Pulmonary artery endothelial cell (primary cell): ENCODE data around the gene YBEY. TPM values are rescaled to one million over a fixed set of nuclear protein-coding genes. Genes with fewer than 3 reads are reported as not detected.
"Not testable (repeated sequence)": the region's sequence is repeated elsewhere in the genome, so short reads cannot be mapped to it uniquely, and the experiment has no call there.

ENCODE experiments used
- DNase-seq: peaks from one replicate; pipeline ENCODE4 v3.0.0-alpha.2; 2011; ENCODE audit warnings: low read depth, low spot score
- total RNA-seq: library from RNA; depleted of rRNA; stranded (reverse); fragments of >200 nt; gene quantifications from 2 replicates; pipeline ENCODE4 v1.2.3, GENCODE V29; 2014

Gene YBEY, protein sequence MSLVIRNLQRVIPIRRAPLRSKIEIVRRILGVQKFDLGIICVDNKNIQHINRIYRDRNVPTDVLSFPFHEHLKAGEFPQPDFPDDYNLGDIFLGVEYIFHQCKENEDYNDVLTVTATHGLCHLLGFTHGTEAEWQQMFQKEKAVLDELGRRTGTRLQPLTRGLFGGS
- 8.3 and 8.7 TPM in 2 replicates for total RNA-seq

DNA sequence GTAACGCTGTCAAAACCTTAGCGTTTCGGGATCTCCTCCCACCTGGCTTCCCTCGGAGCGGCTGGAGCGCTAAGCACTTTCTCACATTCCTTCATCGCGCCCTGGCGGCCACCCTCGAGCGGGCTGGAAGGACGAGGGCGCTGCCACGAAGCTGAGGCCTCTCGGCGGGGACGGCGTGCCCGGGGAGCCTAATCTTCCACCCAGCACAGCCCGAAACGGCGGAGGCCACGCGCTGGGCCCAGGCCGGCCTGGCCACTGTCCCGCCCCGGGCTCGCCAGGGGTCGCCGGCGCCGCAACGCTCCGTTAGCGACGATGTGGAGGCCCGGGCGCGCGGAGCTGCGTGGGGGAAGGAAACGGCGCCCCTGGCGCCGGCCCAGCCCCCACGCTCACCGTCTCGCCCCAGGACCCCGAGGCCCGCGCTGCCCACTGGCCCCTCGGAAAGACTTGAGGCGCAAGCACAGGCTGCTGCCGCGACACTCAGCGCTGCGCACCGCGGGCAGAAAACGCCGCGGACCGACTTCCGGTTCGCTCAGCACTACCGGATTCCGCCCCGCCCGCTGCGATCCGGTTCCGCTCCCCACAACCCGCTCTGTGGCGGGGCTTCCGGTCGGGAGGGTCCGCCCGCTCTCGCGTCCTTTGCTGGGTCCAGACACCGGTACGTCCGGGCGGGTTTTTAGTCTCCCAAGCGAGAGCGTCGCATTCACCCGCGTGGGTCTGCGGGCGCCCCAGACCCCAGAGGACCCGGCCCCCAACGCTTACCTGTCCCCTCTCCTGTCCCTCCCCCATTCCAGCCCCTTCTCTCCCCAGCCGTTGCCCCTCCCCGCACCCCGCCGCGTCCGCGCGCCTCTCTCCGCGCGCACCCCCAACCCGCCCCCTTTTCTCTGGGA is at the start of gene YBEY:
TSS of gene YBEY (plus strand) at position 582 of the 887 bp plus-strand sequence. CDS start 572 bp downstream, outside the sequence.
- peak; percentile 66 for DNase-seq

GRCh38 chr21:46237474-46237873 is 48.7 kb upstream of the YBEY start:
- no peak for DNase-seq

- DNase-seq, result no peak
Observed at GRCh38 chr21:46239817-46240325, 46.3 kb upstream of the YBEY start.

GRCh38 chr21:46241577-46241976 is 44.6 kb upstream of the YBEY start:
- not testable (repeated sequence) for DNase-seq

DNA sequence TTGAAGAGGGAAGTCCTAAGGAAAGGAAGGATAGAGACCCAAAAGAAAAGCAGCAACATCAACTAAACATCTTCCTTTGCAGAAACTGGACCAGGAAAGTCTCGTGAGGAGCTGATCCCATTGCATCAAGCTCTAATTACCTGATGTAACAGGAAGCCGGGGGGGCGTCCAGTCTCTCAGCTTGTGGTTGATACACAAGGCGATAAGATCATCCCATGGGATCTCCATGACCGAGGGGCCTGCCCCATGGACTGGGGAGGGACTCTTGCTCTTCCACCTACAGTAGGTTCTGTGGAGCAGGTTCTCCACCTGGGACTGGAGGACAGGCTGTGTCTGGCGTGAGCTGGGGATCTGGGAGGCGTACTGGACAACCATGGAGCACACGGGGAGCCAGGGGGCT is 42.8 kb upstream of the YBEY start:
- no peak for DNase-seq

GRCh38 chr21:46243960-46244361 is 42.2 kb upstream of the YBEY start:
- DNase-seq, result no peak

- no peak for DNase-seq
Observed at GRCh38 chr21:46244602-46245001, 41.5 kb upstream of the YBEY start.

DNA sequence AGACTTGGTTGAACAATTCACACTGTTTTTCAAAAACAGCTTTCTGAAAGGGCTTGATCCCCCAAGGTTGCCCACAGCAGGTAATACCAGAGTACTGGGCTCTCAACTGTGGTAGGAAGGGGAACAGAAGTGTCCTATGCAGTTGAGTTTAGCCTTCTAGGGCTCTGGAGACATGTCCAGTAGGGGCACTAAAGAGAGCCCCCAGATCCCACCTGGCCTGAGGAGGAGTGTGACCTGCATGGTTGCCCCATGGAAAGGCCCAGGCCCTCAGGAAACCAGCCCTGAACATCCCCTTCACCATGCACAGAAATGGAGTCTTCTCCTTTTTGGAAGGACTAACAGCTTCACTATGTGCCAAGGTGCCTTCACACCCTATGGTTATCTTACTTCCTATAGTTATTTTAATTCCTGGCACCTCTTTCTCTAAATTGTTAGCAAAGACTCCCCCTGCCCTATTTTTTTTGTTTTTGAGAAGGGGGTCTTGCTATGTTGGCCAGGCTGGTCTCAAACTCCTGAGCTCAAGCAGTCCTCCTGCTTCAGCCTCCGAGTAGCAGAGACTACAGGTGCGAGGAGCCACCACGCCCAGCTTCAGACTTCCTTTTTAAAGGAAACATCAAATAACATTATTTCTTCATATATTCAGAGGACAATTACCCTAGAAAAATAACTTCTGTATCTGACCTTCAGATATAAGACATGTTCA is 40.8 kb upstream of the YBEY start:
- DNase-seq, result no peak

GRCh38 chr21:46246345-46246744 is 39.8 kb upstream of the YBEY start:
- no peak for DNase-seq

DNA sequence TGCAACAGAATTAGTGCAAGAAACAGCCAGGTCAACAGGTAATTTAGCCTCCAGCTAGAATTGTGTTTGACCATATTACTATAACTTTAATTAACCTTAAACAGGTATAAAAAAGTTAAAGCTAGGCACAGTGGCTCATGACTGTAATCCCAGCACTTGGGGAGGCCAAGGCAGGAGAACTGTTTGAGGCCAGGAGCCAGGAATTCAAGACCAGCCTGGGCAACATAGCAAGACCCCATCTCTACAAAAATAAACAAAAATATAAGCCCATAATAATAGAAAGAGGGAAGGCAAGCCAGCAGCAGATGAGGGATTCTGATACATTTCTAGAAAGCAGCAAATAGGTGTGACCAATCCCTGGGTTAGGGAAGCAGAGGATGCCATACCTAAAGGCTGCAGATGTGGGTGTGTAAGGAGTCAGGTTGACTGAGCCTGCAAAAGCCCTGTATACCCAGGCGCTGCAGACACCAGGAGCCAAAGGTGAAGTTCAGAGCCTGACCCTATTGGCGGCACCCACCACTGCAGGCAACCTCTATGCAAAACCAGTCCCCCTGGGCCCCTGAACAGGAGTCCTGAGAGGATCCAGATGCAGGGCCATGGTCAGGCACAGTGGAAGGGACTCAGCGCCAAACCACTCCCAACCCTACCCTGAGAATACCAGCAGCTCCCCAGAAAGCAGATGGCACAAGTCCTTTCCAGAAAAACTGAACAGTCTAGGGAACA is 38.3 kb upstream of the YBEY start:
- DNase-seq, result no peak

GRCh38 chr21:46248422-46248782 is 37.7 kb upstream of the YBEY start:
- DNase-seq, result no peak

- DNase-seq, result no peak
Observed at GRCh38 chr21:46248827-46249226, 37.3 kb upstream of the YBEY start.

GRCh38 chr21:46250146-46250725 is 35.9 kb upstream of the YBEY start:
- no peak for DNase-seq

GRCh38 chr21:46252840-46253239 is 33.3 kb upstream of the YBEY start:
- DNase-seq, result no peak

DNA sequence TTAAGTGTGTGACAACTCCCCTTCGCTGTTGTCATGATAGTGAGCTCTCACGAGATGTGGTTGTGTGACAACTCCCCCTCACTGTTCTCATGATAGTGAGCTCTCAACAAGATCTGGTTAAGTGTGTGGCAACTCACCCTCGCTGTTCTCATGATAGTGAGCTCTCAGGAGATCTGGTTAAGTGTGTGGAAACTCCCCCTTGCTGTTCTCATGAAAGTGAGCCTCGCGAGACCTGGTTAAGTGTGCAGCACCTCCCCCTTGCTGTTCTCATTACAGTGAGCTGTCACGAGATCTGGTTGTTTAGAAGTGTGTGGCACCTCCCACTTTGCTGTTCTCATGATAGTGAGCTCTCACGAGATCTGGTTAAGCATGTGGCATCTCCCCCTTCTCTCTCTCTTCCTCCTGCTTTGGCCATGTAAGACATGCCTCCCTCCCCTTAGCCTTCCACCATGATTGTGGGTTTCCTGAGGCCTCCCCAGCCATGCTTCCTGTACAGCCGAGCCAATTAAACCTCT is 32.5 kb upstream of the YBEY start:
- DNase-seq, result no peak

- DNase-seq, result no peak
Observed at GRCh38 chr21:46254208-46254975, 31.8 kb upstream of the YBEY start.

DNA sequence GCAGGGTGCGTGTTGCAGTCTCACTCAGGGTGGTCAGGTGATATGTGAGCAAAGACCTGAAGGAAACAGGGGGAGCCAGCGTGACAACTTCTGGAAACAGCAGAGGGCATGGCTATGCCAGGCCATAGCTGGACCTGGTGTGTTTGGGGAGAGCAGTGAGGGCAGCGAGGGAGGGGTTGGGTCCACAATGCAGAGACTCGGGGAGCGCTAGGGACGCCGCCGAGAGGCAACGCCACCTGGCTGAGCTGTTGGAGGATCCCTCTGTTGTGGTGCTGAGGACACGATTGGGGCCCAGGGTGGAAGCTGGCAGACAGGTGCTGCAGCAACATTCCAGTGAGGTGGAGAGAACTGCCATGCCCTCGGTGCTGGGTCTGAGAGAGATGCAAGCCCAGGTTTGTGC is 31.0 kb upstream of the YBEY start:
- DNase-seq, result no peak

DNA sequence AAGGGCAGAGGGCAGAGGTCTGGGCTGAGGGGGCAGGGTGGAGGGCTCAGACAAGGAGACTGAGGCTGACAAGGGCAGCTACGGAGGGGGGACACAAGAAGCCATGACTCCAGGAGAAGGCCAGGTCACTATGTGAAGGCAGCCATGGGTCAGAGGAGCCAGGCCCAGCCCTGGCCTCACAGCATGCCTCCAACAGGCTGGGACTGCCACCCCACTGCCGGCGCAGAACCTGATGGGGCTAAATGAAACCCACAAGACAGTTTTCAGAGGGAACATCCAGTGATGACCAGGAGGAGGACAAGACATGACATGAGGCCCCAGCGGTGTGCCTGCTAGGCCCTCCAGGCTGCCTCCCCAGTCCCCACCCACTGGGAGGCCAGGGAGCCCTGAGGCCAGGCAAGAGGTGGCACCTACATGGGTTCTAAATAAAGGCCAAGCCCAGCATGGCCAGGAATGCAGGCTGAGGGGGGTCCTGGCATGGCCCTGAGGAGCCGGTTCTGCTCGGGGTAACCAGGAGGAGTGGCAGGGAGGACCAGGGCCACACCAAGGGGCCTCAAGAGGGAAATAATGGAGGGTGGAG is 30.3 kb upstream of the YBEY start:
- DNase-seq, result no peak

- DNase-seq, result no peak
Observed at GRCh38 chr21:46256501-46256994, 29.6 kb upstream of the YBEY start.
